ENCODE results near the gene TRIM24. TPM values are rescaled to one million over a fixed set of nuclear protein-coding genes. Genes with fewer than 3 reads are reported as not detected.

The TRIM24 gene
- total RNA-seq, 1 experiment from 2014 or later: 19.6 TPM

GRCh38 chr7:138625084-138625848 is 165.2 kb downstream of the TRIM24 start:
- DNase-seq (ENCODE audit: low spot score): no peak

DNA sequence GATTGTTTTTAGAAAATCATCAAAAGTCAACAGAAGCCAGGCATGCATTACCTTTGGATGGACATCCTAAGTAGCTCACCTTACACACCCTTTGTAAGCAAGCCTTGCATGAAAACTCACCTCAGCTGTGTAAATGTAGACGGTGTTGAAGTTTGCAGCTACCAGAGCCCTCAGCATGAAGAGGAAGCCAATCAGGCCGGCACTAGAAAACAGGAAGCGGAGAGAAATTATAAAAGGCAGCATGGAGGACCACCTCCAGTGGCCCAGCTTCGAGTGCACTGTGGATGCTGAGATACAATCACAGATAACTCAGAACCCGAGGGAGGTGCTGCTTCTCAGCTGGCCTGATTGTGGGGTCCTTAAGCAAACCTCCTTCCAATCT is 165.8 kb downstream of the TRIM24 start:
- DNase-seq (ENCODE audit: low spot score): no peak

DNA sequence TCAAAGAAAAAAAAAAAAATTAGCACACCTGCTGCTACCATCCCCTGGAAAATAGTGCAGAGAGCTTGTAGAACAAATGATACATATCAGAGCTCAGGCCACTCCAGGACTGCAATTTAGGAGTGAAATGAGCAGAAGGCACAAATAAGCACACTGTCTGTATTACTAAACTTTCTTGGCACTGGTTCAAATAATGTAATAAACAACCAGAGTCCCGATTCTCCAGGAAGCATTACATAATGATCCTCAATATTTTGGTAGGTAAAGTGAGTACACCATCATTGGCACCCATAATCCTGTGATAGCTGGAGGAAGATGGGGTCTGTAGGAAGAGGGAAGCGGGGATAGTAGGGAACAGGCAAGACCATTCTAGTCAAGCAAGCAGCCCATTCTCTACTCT is 166.8 kb downstream of the TRIM24 start:
- no peak for DNase-seq (ENCODE audit: low spot score)

GRCh38 chr7:138627361-138627760 is 167.3 kb downstream of the TRIM24 start:
- no peak for DNase-seq (ENCODE audit: low spot score)

- no peak for DNase-seq (ENCODE audit: low spot score)
These were observed 170.1 kb downstream of the TRIM24 start for GRCh38 chr7:138630059-138630610.

DNA sequence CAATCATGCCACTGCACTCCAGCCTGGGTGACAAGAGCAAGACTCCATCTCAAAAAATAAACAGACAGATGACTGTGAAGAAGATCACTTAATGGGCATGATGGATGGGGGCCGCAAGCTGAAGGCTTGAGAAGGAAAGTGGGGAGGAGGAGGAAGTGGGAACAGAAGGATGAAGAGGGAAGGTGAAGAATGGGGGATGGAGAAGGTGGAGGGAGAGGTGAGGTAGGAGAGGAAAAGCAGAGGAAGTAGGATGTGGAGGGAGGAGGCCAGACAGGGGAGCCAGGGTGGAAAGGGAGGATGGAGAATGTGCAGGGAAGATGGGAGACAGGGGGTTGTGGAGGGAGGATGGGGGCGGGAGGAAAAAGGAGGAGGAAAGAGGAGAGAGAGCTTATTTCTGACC is 172.3 kb downstream of the TRIM24 start:
- DNase-seq (ENCODE audit: low spot score): no peak

- no peak for DNase-seq (ENCODE audit: low spot score)
These were observed 173.0 kb downstream of the TRIM24 start for GRCh38 chr7:138632826-138633602.

Small RNAs within 50 kb of the gene (small RNA-seq; reads per million reads assigned to genes)
- not detected for gene RF00561

Other genes starting within 250 kb of the TRIM24 start
- gene SVOPL, start 241.1 kb downstream of the TRIM24 start, total RNA-seq (2014; rRNA removed; shearing (Covaris generic)): not detected in 2 replicates